HG03108 (cell line): ENCODE data around the gene CHCHD3.
"Not testable (repeated sequence)": the region's sequence is repeated elsewhere in the genome, so short reads cannot be mapped to it uniquely, and the experiment has no call there.

Experiments
- ATAC-seq: cut with Tn5 transposase; IDR thresholded peaks from one replicate; pipeline ENCODE4 v1.9.1; 2021; ENCODE audit warnings: moderate library complexity; ENCODE audit not compliant: unreplicated experiment

Gene CHCHD3

DNA sequence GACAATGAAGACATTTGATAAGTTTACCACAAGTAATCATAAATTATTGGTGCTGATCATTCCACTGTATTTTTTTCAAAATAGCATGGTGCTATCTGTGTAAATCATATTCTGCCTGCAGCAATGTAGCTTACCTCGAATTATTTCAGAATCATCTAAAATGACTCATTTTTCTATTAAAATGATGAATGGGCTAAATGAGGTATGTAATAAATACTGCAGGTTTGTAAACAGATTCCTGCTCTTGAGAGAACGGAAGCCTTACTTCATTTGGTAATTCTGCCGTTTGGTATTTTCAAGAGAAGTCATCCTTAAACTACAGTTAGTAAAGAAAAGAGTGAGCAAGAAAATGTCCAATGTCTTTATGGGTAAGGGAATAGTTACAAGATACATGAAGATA, 115.9 kb downstream of the CHCHD3 start:
- ATAC-seq, result no peak

DNA sequence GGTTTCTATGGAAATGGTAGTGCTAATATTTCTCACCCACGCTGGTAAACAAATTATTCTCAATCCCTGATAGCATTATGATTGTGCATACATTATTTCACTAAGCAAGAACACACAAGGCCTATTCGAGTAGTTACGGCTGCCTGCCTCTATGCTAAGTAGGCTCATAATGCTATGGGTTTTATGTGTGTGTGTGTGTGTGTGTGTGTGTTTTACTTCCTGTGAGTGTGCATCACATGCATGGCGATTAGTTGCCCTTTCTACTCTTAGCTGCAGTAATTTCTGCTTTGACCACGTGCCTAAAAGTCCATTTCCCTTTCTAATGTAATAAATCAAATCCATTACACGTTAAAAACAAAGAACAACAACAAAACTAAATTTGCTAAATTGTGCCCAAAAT, 117.0 kb downstream of the CHCHD3 start:
- ATAC-seq, result no peak

DNA sequence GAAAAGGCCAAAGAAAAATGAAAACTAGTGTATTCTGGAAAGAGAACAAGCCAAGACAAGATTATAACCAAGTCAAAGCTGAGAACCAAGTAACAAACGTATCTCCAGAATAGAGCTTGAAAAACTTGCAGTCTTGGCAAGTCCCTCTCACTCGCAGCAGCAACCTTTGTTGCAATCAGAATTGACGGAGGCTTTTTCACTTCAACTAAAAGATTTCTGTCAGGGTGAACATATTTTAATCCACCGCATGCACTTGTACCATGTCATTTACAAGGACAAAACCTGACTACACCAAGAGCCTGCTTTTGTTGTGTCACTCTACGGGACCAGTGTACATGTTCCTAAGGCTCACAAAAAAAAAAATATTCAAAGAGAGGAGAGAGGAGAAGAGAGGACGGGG, 122.0 kb downstream of the CHCHD3 start:
- ATAC-seq, result no peak

DNA sequence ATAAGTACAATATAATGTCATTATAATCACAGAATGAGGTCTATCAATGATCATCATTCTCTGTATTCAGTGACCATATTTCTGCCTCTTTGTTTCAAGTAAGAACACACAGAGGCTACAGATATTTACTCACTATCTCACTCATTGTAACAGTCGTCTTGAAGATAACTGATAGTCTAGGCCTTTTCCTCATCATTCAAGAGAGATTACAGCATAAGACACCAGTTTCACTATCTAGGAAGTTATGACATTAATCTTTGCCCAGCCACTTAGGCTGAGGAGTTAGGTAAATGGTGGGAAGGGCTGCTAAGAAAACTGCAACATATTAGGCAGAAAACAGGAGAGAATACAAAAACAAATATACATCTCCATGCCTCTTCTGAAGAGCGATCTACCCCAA, 125.3 kb downstream of the CHCHD3 start:
- no peak for ATAC-seq

- ATAC-seq, result no peak
These were observed 128.4 kb downstream of the CHCHD3 start for GRCh38 chr7:132953468-132953867.

DNA sequence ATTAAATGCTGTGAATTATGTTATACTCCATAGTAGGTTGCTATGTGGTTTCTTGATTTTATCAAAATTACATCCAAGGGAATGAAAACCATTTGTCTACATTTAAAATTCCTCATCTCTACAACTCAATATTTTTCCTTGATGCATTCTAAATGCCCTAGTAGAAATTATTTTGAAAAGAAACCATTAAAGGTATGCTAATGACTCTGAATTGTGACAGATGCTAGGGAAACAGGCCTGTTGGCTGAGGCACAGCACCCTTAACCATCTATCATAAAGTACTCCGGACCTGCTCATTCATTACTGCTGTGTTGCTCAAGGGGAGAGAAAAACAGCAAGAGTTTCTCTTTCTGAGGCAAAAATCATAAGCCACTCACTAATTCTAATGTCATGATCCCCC, 131.2 kb downstream of the CHCHD3 start:
- no peak for ATAC-seq

DNA sequence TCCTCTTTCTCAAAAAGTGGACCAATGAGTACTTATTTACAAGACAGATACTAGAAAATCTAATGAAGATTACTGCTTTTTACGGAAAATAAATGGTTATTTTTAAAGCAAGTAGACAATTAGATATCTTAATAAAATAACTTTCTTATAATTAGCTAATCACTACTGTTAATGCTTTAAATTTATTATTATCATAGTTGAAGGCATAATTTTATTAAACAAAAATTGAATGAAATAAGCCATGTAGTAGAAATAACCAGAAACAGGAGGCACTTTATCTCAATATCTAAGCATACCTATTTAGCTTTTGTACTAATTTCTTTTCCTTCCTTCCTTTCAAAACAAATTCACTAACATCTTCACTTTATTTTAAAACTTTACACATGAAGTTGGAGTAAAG, 134.9 kb downstream of the CHCHD3 start:
- no peak for ATAC-seq

DNA sequence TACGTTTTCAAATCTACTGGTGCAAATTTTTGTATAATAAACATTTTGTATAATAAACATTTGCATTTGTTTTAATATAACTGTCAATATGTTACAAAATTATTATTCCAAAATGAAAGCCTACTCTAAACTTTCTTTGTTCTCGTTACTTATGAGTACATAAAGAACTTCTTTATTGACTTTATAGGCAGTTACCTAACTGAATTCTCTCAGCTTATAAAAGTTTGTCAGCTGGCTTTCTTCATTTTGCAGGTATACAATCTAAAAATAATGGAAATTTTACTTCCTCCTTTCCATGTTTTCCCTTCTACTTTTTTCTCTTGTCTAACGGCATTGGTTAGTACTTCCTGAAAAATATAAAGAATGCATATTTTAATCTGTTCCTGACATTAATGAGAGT, 137.1 kb downstream of the CHCHD3 start:
- ATAC-seq, result no peak

DNA sequence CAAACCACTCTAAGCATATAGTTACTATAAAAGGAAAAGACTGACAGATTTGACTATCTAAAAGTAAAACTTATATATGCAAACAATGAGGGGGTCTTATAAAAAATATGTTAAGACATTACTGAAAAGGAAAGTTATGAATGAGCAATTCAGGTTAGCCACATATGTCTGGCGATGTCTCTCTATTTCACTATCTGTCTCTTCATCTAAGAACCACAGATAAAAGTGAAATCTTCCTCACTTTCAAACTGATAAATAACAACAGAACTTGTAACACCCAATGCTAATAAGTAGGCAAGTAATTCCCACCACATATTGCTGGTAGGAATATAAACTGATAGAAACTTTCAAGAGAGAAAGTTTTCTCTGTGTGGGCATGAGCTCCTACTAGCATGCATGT, 138.2 kb downstream of the CHCHD3 start:
- ATAC-seq, result no peak

GRCh38 chr7:132942701-132943100, 139.2 kb downstream of the CHCHD3 start:
- no peak for ATAC-seq

DNA sequence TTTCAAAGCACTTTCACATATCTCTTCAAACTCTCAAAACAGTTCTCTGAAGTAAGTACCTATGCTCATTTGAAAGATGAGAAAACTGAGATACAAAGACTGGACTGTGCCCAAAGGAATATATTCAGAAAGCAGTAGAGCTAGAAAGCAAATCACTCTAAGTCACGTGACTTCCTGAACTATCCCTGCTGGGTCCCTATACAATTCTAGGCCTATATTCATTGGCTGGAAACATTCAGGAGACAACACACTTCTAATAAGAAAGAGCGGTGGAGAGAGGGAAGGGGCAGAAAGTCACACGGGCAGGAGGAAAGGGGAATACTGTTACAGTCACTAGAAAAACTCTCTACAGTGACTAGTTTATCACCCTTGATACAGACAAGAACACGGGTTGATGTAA, 140.0 kb downstream of the CHCHD3 start:
- no peak for ATAC-seq

GRCh38 chr7:132941428-132941827, 140.5 kb downstream of the CHCHD3 start:
- ATAC-seq, result no peak

- ATAC-seq, result no peak
These were observed 141.8 kb downstream of the CHCHD3 start for GRCh38 chr7:132940084-132940483.

DNA sequence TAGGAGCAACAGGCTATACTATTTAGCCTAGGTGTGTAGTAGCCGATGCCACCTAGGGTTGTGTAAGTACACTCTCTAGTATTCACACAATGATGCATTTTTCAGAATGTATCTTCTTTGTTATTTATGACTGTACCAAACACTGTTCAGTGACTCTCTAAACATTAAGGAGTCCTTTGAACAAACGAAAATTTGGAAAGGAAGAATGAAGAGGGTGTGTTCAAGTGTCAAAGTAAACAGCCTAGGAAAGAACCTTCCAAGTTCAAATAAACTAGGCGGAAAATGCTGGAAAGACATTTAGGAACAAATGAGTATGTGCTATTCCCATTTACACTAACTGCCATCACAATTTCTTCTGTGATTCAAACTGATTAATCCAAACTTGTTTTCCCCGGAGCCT, 142.4 kb downstream of the CHCHD3 start:
- ATAC-seq, result no peak

DNA sequence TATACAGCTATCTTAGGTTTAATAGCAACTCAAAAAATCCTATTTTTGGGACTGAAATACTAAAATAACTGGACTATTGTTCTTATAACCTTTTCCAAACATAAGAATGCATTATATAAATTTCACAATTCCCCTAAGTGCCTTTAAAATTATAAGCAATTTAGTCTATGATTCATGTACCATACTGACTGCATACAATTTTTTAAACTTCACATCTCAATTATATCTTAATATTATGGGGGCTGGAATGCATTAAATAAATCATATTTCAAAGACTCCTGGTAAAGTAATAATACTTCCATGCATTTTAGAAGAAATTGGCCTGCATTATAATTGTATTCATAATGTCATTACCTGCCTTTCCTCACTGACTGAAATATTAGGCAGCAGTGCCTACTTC, 144.6 kb downstream of the CHCHD3 start:
- no peak for ATAC-seq

- ATAC-seq, result no peak
These were observed 146.3 kb downstream of the CHCHD3 start for GRCh38 chr7:132935608-132936007.

DNA sequence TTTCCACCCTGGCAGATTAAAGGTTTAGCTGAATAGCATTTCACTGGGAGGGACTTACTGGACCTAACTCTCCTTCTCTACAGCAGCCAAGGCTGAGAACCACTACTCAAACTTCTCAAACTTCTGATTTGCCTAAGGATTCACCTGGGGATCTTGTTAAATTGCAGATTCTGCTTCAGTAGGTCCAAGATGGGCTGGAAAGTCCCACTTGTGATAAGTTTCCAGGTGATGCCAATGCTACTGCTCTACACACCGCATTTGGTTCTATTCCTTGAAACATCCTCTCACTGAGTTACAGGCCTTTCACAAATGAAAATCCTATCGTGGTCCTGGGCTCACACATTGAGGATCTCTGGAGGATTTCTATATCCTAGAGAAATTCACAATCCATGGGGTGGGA, 147.9 kb downstream of the CHCHD3 start:
- ATAC-seq, result no peak

- ATAC-seq, result no peak
These were observed 148.8 kb downstream of the CHCHD3 start for GRCh38 chr7:132933072-132933458.

DNA sequence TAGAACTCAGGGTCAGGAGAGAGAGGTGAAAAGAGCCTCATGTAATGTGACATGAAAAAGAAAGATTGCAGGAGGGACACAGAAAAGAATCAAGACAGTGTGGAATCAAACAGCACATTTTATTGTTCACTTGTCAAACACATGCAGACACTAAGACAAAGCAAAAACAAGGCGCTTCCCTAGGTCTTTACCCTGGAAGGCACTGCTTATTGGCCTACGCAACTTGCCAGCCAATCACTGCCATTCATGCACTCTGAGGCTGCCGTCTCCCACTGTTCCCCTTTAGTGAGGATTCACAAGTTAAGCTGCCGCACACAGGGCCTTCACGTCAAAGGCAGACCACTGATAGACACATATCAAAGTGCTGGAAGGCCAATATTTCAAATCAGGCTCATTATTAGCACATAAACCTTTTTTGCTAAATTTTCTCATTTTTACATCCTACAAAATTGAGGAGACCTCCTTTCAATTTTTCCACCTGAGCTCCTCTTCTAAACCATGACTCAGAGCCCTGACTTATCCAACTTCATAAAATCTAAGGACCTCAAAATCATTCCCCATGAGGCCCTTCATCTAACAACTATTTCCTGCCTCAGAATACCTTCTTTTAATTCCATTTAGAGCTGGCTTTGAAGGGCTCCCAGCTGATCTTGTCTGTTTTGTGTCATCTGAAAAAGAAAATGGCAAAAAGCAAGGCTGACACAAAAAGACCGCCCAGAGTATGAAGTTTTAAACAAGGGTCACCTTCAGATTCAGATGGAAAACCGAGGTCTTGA, 149.4 kb downstream of the CHCHD3 start:
- ATAC-seq, result no peak

DNA sequence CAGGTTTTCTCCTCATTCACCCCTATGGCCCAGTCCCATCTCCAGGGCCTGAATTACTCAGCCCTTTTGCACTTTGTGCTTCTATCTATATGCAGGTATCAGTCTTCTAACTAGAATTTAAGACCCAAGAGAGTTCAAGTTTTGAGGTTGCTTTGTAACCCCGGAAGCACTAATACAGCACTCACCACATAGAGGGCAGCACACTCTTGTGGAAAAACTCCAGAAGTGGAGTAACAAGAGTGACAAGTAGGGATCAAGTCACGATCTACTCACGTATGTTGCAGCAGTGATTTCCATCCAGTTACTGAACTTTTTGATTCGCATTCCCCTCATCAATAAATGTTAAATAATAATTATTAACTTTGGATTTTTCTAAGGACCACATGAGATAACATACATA, 151.0 kb downstream of the CHCHD3 start:
- ATAC-seq, result no peak

DNA sequence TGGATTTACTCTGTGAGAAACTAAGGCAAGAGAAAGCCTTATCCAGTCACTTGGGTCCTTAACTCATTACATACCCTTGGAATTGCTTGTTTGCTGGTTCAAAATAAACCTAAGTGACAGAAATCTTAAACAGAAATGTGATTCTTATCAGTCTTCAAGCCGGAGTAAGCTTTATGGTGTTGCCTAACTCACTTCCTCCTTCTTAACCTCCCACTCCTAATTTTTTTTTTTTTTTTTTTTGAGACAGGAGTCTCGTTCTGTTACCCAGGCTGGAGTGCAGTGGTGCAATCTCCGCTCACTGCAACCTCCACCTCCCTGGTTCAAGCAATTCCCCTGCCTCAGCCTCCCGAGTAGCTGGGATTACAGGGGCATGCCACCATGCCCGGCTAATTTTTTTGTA, 151.9 kb downstream of the CHCHD3 start:
- not testable (repeated sequence) for ATAC-seq

- ATAC-seq, result no peak
These were observed 162.1 kb downstream of the CHCHD3 start for GRCh38 chr7:132919771-132920170.

- no peak for ATAC-seq
These were observed 166.2 kb downstream of the CHCHD3 start for GRCh38 chr7:132915647-132916046.
